B cell (primary cell): Measurements from ENCODE around the gene JAG1. TPM values are rescaled to one million over a fixed set of nuclear protein-coding genes. Genes with fewer than 3 reads are reported as not detected.

ENCODE experiments used
- ATAC-seq: fragments of 200-7000 bp; cut with Tn5 transposase; one replicate; pipeline ENCODE4 v1.10.0; 2021; ENCODE audit warnings: low read depth, mild to moderate bottlenecking, moderate number of reproducible peaks, moderate library complexity
- CTCF ChIA-PET: fragments of 350-600 bp; sonication (Branson Sonifier 250); formaldehyde crosslinking; loops from one replicate; lab custom pipeline; 2021; ENCODE audit warnings: antibody characterized with exemption, inconsistent platforms; lab: Charles Lee
- POLR2A ChIA-PET: fragments of 350-600 bp; sonication (Branson Sonifier 250); formaldehyde crosslinking; loops from one replicate; lab custom pipeline; 2021; ENCODE audit warnings: antibody characterized with exemption; lab: Charles Lee
- DNase-seq: peaks from one replicate; pipeline ENCODE4 v3.0.0; 2013
- H2AFZ ChIP-seq: 2 replicates; pipeline ENCODE4 v1.6.1; 2012; ENCODE audit warnings: mild to moderate bottlenecking, low read depth, low read length; ENCODE audit not compliant: insufficient read depth, poor library complexity, severe bottlenecking
- H3K27ac ChIP-seq, 2 donors: 1 replicate in 1 of 2; 2 replicates in 1 of 2; pipeline ENCODE4 v1.5.1; 2012 to 2013; ENCODE audit warnings: low read length in 2 of 2, mild to moderate bottlenecking in 2 of 2, moderate library complexity in 1 of 2
- H3K27me3 ChIP-seq, 4 experiments: fragments of 200-600 bp in 1 of 4; sonication (generic) in 1 of 4; replicated peaks in 1 of 4; 1 replicate in 2 of 4; 2 replicates in 2 of 4; pipeline versions ENCODE4 v1.6.1 to v1.7.0; 2013 to 2016; ENCODE audit warnings: low read length in 3 of 4, mild to moderate bottlenecking in 2 of 4, mixed read lengths in 1 of 4, moderate library complexity in 1 of 4; ENCODE audit not compliant: insufficient read depth in 4 of 4, control insufficient read depth in 3 of 4; ENCODE audit errors: control extremely low read depth in 1 of 4
- H3K36me3 ChIP-seq, 2 experiments: replicated peaks in 1 of 2; 1 replicate in 1 of 2; 2 replicates in 1 of 2; pipeline versions ENCODE4 v1.6.1 to v1.7.1; 2013; ENCODE audit warnings: low read length in 1 of 2; ENCODE audit not compliant: insufficient read depth in 2 of 2, control insufficient read depth in 1 of 2; ENCODE audit errors: control extremely low read depth in 1 of 2, extremely low read depth in 1 of 2
- H3K4me1 ChIP-seq, 2 donors: fragments of 200-600 bp in 1 of 2; sonication (generic) in 1 of 2; 1 replicate in 1 of 2; 2 replicates in 1 of 2; pipeline versions ENCODE4 v1.5.1 to v1.6.1; 2013 to 2017; ENCODE audit warnings: low read length in 2 of 2; ENCODE audit not compliant: control insufficient read depth in 2 of 2, insufficient read depth in 2 of 2
- H3K4me2 ChIP-seq: replicated peaks from 2 replicates; pipeline ENCODE3; 2012; ENCODE audit warnings: mild to moderate bottlenecking, low read depth, low read length; ENCODE audit not compliant: poor library complexity, severe bottlenecking
- H3K4me3 ChIP-seq, 5 experiments: fragments of 200-600 bp in 1 of 5; sonication (generic) in 1 of 5; 1 replicate in 3 of 5; 2 replicates in 2 of 5; pipeline versions ENCODE4 v1.5.1 to v1.7.0; 2011 to 2016; ENCODE audit warnings: low read length in 4 of 5, mild to moderate bottlenecking in 4 of 5, low read depth in 2 of 5, control low read depth in 1 of 5, moderate library complexity in 1 of 5; ENCODE audit not compliant: insufficient read depth in 1 of 5; ENCODE audit errors: control extremely low read depth in 1 of 5, extremely low read depth in 1 of 5
- H3K79me2 ChIP-seq: fragments of 200-600 bp; sonication (generic); one replicate; pipeline ENCODE4 v1.6.0; 2016; ENCODE audit warnings: low read length; ENCODE audit not compliant: control insufficient read depth, insufficient read depth
- H3K9ac ChIP-seq: fragments of 200-600 bp; sonication (generic); 2 replicates; pipeline ENCODE4 v1.6.1; 2017; ENCODE audit warnings: mild to moderate bottlenecking, low read length, moderate library complexity
- H3K9me3 ChIP-seq, 3 donors: one replicate each; pipeline versions ENCODE4 v1.6.1 to v1.7.1; 2013; ENCODE audit warnings: low read length in 2 of 3; ENCODE audit not compliant: control insufficient read depth in 2 of 3, insufficient read depth in 1 of 3; ENCODE audit errors: control extremely low read depth in 1 of 3
- H4K20me1 ChIP-seq: 2 replicates; pipeline ENCODE4 v1.6.0; 2012; ENCODE audit warnings: mild to moderate bottlenecking, low read length; ENCODE audit not compliant: insufficient read depth, control insufficient read depth, poor library complexity, severe bottlenecking
- H3K27ac Mint-ChIP-seq: one replicate; pipeline ENCODE4 v1.8.0; 2021; ENCODE audit warnings: mixed read lengths
- H3K27me3 Mint-ChIP-seq: one replicate; pipeline ENCODE4 v1.8.0; 2021; ENCODE audit warnings: mixed read lengths
- H3K4me1 Mint-ChIP-seq: one replicate; pipeline ENCODE4 v1.8.0; 2021; ENCODE audit warnings: mixed read lengths
- H3K4me3 Mint-ChIP-seq: one replicate; pipeline ENCODE4 v1.8.0; 2021; ENCODE audit warnings: mixed read lengths
- H3K9me3 Mint-ChIP-seq: one replicate; pipeline ENCODE4 v1.8.0; 2022; ENCODE audit warnings: mixed read lengths; ENCODE audit not compliant: insufficient read depth
- EZH2 ChIP-seq: IDR thresholded peaks from 2 replicates; pipeline ENCODE4 v1.6.1; 2012; ENCODE audit warnings: borderline replicate concordance, low read depth, mild to moderate bottlenecking, moderate library complexity, low read length; ENCODE audit not compliant: insufficient read depth, poor library complexity, severe bottlenecking
- WGBS: methylation state at CpG from one replicate; pipeline ENCODE4 v1.1.5; 2013; ENCODE audit warnings: missing lambda C conversion rate; ENCODE audit not compliant: insufficient coverage; 5-methylcytosine and 5-hydroxymethylcytosine counted together
- intact Hi-C: fragments of 100-400 bp; cut with micrococcal nuclease; formaldehyde crosslinking; loops from one replicate; pipeline ENCODE4 v1.10.0; 2022
- polyA plus RNA-seq: library from polyadenylated mRNA; depleted of rRNA; stranded (reverse); fragments of >200 nt; gene quantifications from 2 replicates; pipeline ENCODE4 v1.2.3, GENCODE V29; 2012
- total RNA-seq, 2 donors: library from RNA; stranded (reverse); fragments of 120-200 nt in 1 of 2; gene quantifications; 1 replicate in 1 of 2; 2 replicates in 1 of 2; pipeline versions ENCODE4 v1.2.3 to v1.2.4, GENCODE V29; 2013 to 2022
- TF ChIP-seq, protein P1 (sequence below): fragments of 200-600 bp; IDR thresholded peaks from one replicate; pipeline ENCODE4 v1.8.0; 2022; ENCODE audit warnings: antibody characterized with exemption, mild to moderate bottlenecking

The JAG1 gene
- total and polyA plus RNA-seq, 2 donors (not counting 1 experiment from before 2014, with no cell fraction given): not detected

DNA sequence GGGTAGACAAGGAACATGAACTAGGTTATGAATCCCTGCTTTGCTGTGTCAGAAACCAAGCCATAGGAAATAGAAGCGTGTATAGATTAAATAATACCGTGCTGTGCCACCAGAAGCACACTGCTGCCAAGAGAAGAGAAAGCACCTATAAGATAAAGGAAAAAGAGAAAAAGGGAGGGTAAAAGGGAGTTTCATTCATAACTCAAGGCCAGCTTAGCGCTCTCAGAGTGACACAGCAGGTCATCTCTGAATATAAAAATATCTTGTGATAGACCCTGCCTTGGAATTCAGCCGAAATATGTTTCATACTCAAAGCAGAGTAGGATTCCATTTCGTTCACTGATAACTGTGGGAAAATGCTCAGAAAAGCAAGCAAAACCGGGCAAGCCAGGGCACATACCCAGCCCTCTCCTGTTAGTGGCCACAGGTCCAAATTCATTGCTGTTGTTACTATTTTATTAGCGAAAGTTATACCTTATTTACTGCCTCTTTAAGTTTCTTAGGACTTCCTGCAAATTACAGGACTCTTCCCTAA is 8.7 kb downstream of the JAG1 start:
- H3K9ac ChIP-seq: no peak overlapping the region
- DNase-seq (no peak), ATAC-seq (no peak)
- peaks cover 70% of the 10 kb centered on the region for H3K27me3 Mint-ChIP-seq
- peaks cover 0 to 4% (median 0%) of the 10 kb centered on the region in 3 donors for H3K9me3 ChIP-seq
- H3K4me3 Mint-ChIP-seq: no peak overlapping the region
- intact Hi-C loops: no loop called here
- H4K20me1 ChIP-seq: no peaks in the 10 kb centered on the region
- POLR2A ChIA-PET: no interaction called here
- CTCF ChIA-PET: no interaction called here
- no peak for TF ChIP-seq EZH2
- TF ChIP-seq, protein P1, sequence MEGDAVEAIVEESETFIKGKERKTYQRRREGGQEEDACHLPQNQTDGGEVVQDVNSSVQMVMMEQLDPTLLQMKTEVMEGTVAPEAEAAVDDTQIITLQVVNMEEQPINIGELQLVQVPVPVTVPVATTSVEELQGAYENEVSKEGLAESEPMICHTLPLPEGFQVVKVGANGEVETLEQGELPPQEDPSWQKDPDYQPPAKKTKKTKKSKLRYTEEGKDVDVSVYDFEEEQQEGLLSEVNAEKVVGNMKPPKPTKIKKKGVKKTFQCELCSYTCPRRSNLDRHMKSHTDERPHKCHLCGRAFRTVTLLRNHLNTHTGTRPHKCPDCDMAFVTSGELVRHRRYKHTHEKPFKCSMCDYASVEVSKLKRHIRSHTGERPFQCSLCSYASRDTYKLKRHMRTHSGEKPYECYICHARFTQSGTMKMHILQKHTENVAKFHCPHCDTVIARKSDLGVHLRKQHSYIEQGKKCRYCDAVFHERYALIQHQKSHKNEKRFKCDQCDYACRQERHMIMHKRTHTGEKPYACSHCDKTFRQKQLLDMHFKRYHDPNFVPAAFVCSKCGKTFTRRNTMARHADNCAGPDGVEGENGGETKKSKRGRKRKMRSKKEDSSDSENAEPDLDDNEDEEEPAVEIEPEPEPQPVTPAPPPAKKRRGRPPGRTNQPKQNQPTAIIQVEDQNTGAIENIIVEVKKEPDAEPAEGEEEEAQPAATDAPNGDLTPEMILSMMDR: no peak
- H3K4me1 Mint-ChIP-seq: peaks cover 3% of the 10 kb centered on the region
- H3K27me3 ChIP-seq: peaks cover 0 to 46% (median 19%) of the 10 kb centered on the region in 4 experiments
- no peaks in the 10 kb centered on the region for H3K36me3 ChIP-seq
- no peaks in the 10 kb centered on the region for H3K9me3 Mint-ChIP-seq
- no peak overlapping the region for H2AFZ ChIP-seq
- H3K27ac ChIP-seq: no peak overlapping the region
- H3K4me2 ChIP-seq: no peak overlapping the region
- WGBS: 98% methylated on average over 6 of the region's 7 CpGs
- H3K27ac Mint-ChIP-seq: no peak overlapping the region
- peaks cover 0 to 4% of the 10 kb centered on the region in 2 donors for H3K4me1 ChIP-seq
- no peaks in the 10 kb centered on the region for H3K79me2 ChIP-seq
- H3K4me3 ChIP-seq: no peak overlapping the region

DNA sequence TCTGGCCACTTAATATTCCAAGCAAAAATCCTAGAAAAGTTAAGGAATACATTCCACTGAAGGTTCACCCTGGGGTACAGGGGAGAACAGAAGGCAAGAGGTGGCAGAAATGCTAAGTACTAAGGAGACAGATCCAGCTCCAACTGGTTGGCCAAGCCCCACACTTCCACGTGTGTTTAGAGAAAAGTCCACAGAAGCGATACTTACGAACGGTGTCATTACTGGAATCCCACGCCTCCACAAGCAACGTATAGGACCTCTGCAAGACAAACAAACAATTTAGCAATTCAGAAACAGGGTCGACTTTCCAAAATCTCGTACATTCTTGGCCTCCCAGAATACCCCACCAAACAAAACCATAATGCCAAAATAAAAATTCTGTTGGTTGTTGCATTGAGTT is 10.0 kb downstream of the JAG1 start:
- CTCF ChIA-PET: no interaction called here
- TF ChIP-seq, protein P1: no peak
- no peak for TF ChIP-seq EZH2

More for the DNA sequence above, 10.0 kb downstream of the JAG1 start:
- WGBS: 95% methylated on average over 6 of the region's 8 CpGs
- no peaks in the 10 kb centered on the region for H3K9me3 Mint-ChIP-seq
- no peak overlapping the region for H3K9ac ChIP-seq
- peaks cover 0 to 4% (median 0%) of the 10 kb centered on the region in 3 donors for H3K9me3 ChIP-seq
- no peak overlapping the region for H2AFZ ChIP-seq
- H3K27ac Mint-ChIP-seq: no peak overlapping the region
- no peaks in the 10 kb centered on the region for H3K4me1 Mint-ChIP-seq
- ATAC-seq: no peak
- no peak for DNase-seq
- POLR2A ChIA-PET: no interaction called here
- no peaks in the 10 kb centered on the region for H4K20me1 ChIP-seq
- no peaks in the 10 kb centered on the region for H3K79me2 ChIP-seq
- no peaks in the 10 kb centered on the region for H3K4me1 ChIP-seq
- H3K27me3 ChIP-seq: peaks cover 0 to 40% (median 11%) of the 10 kb centered on the region in 4 experiments
- peaks cover 66% of the 10 kb centered on the region for H3K27me3 Mint-ChIP-seq
- no peak overlapping the region for H3K4me2 ChIP-seq
- intact Hi-C loops: no loop called here
- no peak overlapping the region for H3K27ac ChIP-seq
- H3K4me3 Mint-ChIP-seq: no peak overlapping the region
- no peaks in the 10 kb centered on the region for H3K36me3 ChIP-seq
- H3K4me3 ChIP-seq: no peak overlapping the region
